Brain microvascular endothelial cell (primary cell): ENCODE results near the gene FICD.

Source experiments
- DNase-seq: peaks from one replicate; pipeline ENCODE4 v3.0.0-alpha.2; 2020
- H3K27ac ChIP-seq: fragments of 250-450 bp; sonication (Bioruptor Pico); 2 replicates; pipeline ENCODE4 v1.5.1; 2020; ENCODE audit warnings: mild to moderate bottlenecking, moderate library complexity
- H3K27me3 ChIP-seq: fragments of 250-450 bp; sonication (Bioruptor Pico); replicated peaks from 2 replicates; pipeline ENCODE4 v1.5.1; 2020; ENCODE audit warnings: mild to moderate bottlenecking
- H3K36me3 ChIP-seq: fragments of 250-450 bp; sonication (Bioruptor Pico); replicated peaks from 2 replicates; pipeline ENCODE4 v1.5.1; 2020; ENCODE audit warnings: mild to moderate bottlenecking
- H3K4me3 ChIP-seq: 2 replicates; pipeline ENCODE4 v1.5.1; 2011; ENCODE audit warnings: low read depth, mild to moderate bottlenecking, control low read depth, low read length, moderate library complexity
- CTCF ChIP-seq: IDR thresholded peaks from 2 replicates; pipeline ENCODE4 v1.5.1; 2011; ENCODE audit warnings: low read depth, mild to moderate bottlenecking, moderate library complexity, low read length, control low read depth, inconsistent platforms; ENCODE audit errors: missing control alignments
- in situ Hi-C: cut with HindIII; loops from 2 replicates; pipeline ENCODE4 v1.10.0; 2017; ENCODE audit warnings: low sequenced_read_pairs, low pct_ligation_motif_present

Gene FICD

DNA sequence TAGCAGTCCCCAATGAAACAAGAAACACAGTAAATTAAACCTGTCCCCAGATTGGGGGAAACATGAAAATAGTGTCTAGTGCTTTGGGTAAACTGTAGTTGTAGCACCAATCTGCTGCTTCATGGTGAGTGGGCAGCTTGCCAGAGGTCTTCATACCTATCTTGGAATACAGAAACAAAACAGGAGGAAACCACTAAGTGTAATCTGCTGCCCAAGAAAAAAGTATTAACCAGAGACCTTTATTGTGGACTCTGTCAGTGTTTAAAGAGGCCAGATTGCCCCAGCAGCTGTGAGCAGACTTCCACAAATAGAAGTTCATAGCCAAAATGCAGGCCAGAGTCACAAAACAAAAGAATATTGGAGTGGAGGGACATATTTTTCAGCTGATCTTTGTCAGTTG lies 49.6 kb downstream of the FICD start:
- in situ Hi-C loops = no loop called here
- no peak overlapping the region for H3K27ac ChIP-seq
- TF ChIP-seq CTCF = no peak
- no peak overlapping the region for H3K4me3 ChIP-seq
- peaks cover 35% of the 10 kb centered on the region for H3K36me3 ChIP-seq
- no peaks in the 10 kb centered on the region for H3K27me3 ChIP-seq
- no peak for DNase-seq

GRCh38 chr12:108565146-108565545 lies 50.1 kb downstream of the FICD start:
- TF ChIP-seq CTCF = no peak
- no peaks in the 10 kb centered on the region for H3K27me3 ChIP-seq
- H3K27ac ChIP-seq = no peak overlapping the region
- H3K4me3 ChIP-seq = no peak overlapping the region
- no peak for DNase-seq
- peaks cover 35% of the 10 kb centered on the region for H3K36me3 ChIP-seq
- in situ Hi-C loops = no loop called here

DNA sequence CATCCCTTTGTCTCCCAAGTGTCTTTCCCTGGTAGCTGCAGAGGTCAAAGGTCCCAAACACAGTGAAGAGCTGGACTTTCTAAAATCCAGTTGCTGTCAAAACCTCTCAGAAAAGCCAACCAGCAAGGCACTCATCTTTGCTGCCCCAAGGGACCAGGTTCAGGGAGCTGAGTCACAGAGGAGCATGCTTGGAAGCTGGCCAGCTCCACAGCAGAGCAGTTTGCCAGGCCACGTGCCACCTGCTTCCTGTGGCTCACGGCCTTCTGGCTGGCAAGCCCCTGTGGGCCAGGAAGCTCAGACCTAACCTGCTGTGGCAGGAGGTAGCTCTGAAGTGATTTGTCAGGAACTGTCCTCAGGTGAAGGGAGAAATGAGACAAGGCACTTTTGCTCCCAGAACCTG lies 50.9 kb downstream of the FICD start:
- in situ Hi-C loops = no loop called here
- peaks cover 35% of the 10 kb centered on the region for H3K36me3 ChIP-seq
- no peak overlapping the region for H3K4me3 ChIP-seq
- peak; percentile 58 for DNase-seq
- no peak overlapping the region for H3K27ac ChIP-seq
- no peaks in the 10 kb centered on the region for H3K27me3 ChIP-seq
- no peak for TF ChIP-seq CTCF

- TF ChIP-seq CTCF = no peak
- Histone ChIP-seq H3K36me3 (peaks cover 35% of the 10 kb centered on the region), H3K4me3 (no peak overlapping the region), H3K27ac (no peak overlapping the region), H3K27me3 (no peaks in the 10 kb centered on the region)
- no peak for DNase-seq
- in situ Hi-C loops = no loop called here
These were observed 51.4 kb downstream of the FICD start for GRCh38 chr12:108566452-108566851.

DNA sequence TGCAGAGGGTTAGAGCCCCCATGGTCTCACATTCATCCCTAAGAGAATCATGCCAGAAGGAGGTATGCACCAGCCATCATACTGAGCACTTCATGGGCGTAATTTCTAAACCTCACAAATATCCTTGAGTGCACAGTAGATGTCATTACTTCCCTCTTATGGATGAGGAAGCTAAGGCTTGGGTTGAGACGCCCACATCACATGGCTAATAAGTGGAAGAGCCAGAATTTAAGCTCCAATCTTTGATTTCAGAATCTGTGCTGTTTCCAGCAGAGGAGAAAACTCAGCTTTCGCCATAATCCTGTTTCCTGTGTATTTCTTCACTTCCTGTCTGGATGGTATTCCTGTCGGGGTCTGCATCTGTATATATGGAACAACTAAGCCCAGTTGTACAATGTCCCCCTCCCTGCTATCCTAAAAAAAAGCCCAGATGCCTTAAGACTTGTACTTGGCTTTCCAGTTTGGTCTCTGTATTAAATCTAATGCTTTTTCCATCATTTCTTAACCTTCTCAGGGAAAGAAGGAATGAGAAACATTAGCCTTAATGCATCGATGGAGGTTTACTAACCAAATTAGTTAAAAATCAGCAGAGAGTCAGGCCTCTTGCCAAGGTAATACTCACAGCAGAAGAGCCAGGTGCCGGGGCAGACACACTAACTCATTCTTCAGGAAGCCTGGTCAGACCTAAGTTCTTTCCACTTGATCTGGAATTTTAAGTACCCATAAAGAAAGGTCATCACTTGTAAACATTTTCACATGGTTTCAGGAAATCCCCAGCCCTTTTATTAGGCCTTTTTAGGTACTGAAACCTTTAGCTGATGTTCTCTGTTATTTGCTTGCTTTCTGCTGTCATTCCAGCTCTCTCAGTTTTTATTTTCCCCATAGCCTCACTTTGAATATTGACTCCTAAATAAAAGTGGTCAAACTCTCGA lies 52.6 kb downstream of the FICD start:
- in situ Hi-C loops = no loop called here
- peaks cover 35% of the 10 kb centered on the region for H3K36me3 ChIP-seq
- H3K4me3 ChIP-seq = no peak overlapping the region
- H3K27me3 ChIP-seq = no peaks in the 10 kb centered on the region
- H3K27ac ChIP-seq = no peak overlapping the region
- no peak for DNase-seq
- TF ChIP-seq CTCF = no peak
